ENCODE measurements around the gene LRRC53. TPM values are rescaled to one million over a fixed set of nuclear protein-coding genes. Genes with fewer than 3 reads are reported as not detected.

Gene LRRC53
- total and polyA plus RNA-seq, 2 donors (not counting 1 experiment from before 2014, with no cell fraction given), result not detected

- no peaks in the 10 kb centered on the region for H3K4me1 ChIP-seq (ENCODE audit: control insufficient read depth in 2 of 2, insufficient read depth in 2 of 2, low read length in 2 of 2)
- TF ChIP-seq EZH2 (IDR thresholded peaks at IDR 0.05; ENCODE audit: borderline replicate concordance, insufficient read depth, low read depth, low read length, poor library complexity, severe bottlenecking) (no peak), CTCF (IDR thresholded peaks at IDR 0.05) (no peak)
- peaks cover 4% of the 10 kb centered on the region for H3K27me3 Mint-ChIP-seq
- no peak overlapping the region for H3K27ac Mint-ChIP-seq
- no peaks in the 10 kb centered on the region for H3K36me3 ChIP-seq (replicated peaks in 1 of 2; ENCODE audit: control extremely low read depth in 1 of 2, control insufficient read depth in 1 of 2, extremely low read depth in 1 of 2, insufficient read depth in 2 of 2, low read length in 1 of 2)
- H3K9me3 Mint-ChIP-seq (ENCODE audit: insufficient read depth), result no peaks in the 10 kb centered on the region
- no peaks in the 10 kb centered on the region for H3K79me2 ChIP-seq (ENCODE audit: control insufficient read depth, insufficient read depth, low read length)
- H3K4me3 ChIP-seq (ENCODE audit: control extremely low read depth in 1 of 5, extremely low read depth in 1 of 5, insufficient read depth in 1 of 5, low read depth in 2 of 5, low read length in 4 of 5), result no peak overlapping the region
- no peaks in the 10 kb centered on the region for H3K4me1 Mint-ChIP-seq
- H3K9ac ChIP-seq (ENCODE audit: low read length), result no peak overlapping the region
- H3K4me3 Mint-ChIP-seq, result no peak overlapping the region
- POLR2A ChIA-PET, result no interaction called here
- CTCF ChIA-PET, result no interaction called here
- H2AFZ ChIP-seq (ENCODE audit: insufficient read depth, low read depth, low read length, poor library complexity, severe bottlenecking), result no peak overlapping the region
- no peak overlapping the region for H3K4me2 ChIP-seq (replicated peaks; ENCODE audit: low read depth, low read length, poor library complexity, severe bottlenecking)
- no peak overlapping the region for H3K27ac ChIP-seq (ENCODE audit: low read length in 2 of 2)
- ATAC-seq (ENCODE audit: low read depth) (no peak), DNase-seq (no peak)
- no peaks in the 10 kb centered on the region for H4K20me1 ChIP-seq (ENCODE audit: control insufficient read depth, insufficient read depth, low read length, poor library complexity, severe bottlenecking)
- 83% methylated on average over 5 of the region's 6 CpGs for WGBS (ENCODE audit: insufficient coverage)
- H3K9me3 ChIP-seq (ENCODE audit: control extremely low read depth in 1 of 3, control insufficient read depth in 2 of 3, insufficient read depth in 1 of 3, low read length in 2 of 3), result no peaks in the 10 kb centered on the region
- H3K27me3 ChIP-seq (replicated peaks in 1 of 4; ENCODE audit: control extremely low read depth in 1 of 4, control insufficient read depth in 3 of 4, insufficient read depth in 4 of 4, low read length in 3 of 4), result no peaks in the 10 kb centered on the region
- intact Hi-C loops (cut with micrococcal nuclease), result no loop called here
These were observed 37.8 kb downstream of the LRRC53 start for GRCh38 chr1:74474585-74474984.

- no peak overlapping the region for H3K4me3 Mint-ChIP-seq
- H3K27ac ChIP-seq (ENCODE audit: low read length in 2 of 2), result no peak overlapping the region
- ATAC-seq (ENCODE audit: low read depth) (no peak), DNase-seq (no peak)
- CTCF ChIA-PET, result no interaction called here
- no peaks in the 10 kb centered on the region for H3K79me2 ChIP-seq (ENCODE audit: control insufficient read depth, insufficient read depth, low read length)
- H3K4me1 ChIP-seq (ENCODE audit: control insufficient read depth in 2 of 2, insufficient read depth in 2 of 2, low read length in 2 of 2), result no peaks in the 10 kb centered on the region
- intact Hi-C loops (cut with micrococcal nuclease), result no loop called here
- H3K36me3 ChIP-seq (replicated peaks in 1 of 2; ENCODE audit: control extremely low read depth in 1 of 2, control insufficient read depth in 1 of 2, extremely low read depth in 1 of 2, insufficient read depth in 2 of 2, low read length in 1 of 2), result no peaks in the 10 kb centered on the region
- H2AFZ ChIP-seq (ENCODE audit: insufficient read depth, low read depth, low read length, poor library complexity, severe bottlenecking), result no peak overlapping the region
- H3K9ac ChIP-seq (ENCODE audit: low read length), result no peak overlapping the region
- no peak overlapping the region for H3K27ac Mint-ChIP-seq
- no peaks in the 10 kb centered on the region for H3K4me1 Mint-ChIP-seq
- POLR2A ChIA-PET, result no interaction called here
- H3K4me2 ChIP-seq (replicated peaks; ENCODE audit: low read depth, low read length, poor library complexity, severe bottlenecking), result no peak overlapping the region
- no peaks in the 10 kb centered on the region for H3K9me3 Mint-ChIP-seq (ENCODE audit: insufficient read depth)
- no peak overlapping the region for H3K4me3 ChIP-seq (ENCODE audit: control extremely low read depth in 1 of 5, extremely low read depth in 1 of 5, insufficient read depth in 1 of 5, low read depth in 2 of 5, low read length in 4 of 5)
- peaks cover 4% of the 10 kb centered on the region for H3K27me3 Mint-ChIP-seq
- TF ChIP-seq CTCF (IDR thresholded peaks at IDR 0.05), result no peak
- no peak for TF ChIP-seq EZH2 (IDR thresholded peaks at IDR 0.05; ENCODE audit: borderline replicate concordance, insufficient read depth, low read depth, low read length, poor library complexity, severe bottlenecking)
- H3K9me3 ChIP-seq (ENCODE audit: control extremely low read depth in 1 of 3, control insufficient read depth in 2 of 3, insufficient read depth in 1 of 3, low read length in 2 of 3), result no peaks in the 10 kb centered on the region
- no peaks in the 10 kb centered on the region for H3K27me3 ChIP-seq (replicated peaks in 1 of 4; ENCODE audit: control extremely low read depth in 1 of 4, control insufficient read depth in 3 of 4, insufficient read depth in 4 of 4, low read length in 3 of 4)
- no CpG with 5 or more reads among the region's 3 CpGs for WGBS (ENCODE audit: insufficient coverage)
- H4K20me1 ChIP-seq (ENCODE audit: control insufficient read depth, insufficient read depth, low read length, poor library complexity, severe bottlenecking), result no peaks in the 10 kb centered on the region
These were observed 40.9 kb downstream of the LRRC53 start for GRCh38 chr1:74471470-74471869.
